HCT116 (cell line): Measurements from ENCODE around the gene FGF14. TPM values are rescaled to one million over a fixed set of nuclear protein-coding genes. Genes with fewer than 3 reads are reported as not detected.

Experiments
- ATAC-seq: fragments of 200-7000 bp; cut with Tn5 transposase; 2 replicates; pipeline ENCODE4 v1.9.1; 2020; ENCODE audit warnings: mild to moderate bottlenecking, moderate library complexity
- BruUV-seq: library from RNA; stranded (reverse); fragments of 400-500 nt; replicated peaks from 2 replicates; lab custom pipeline; 2021; lab: Mats Ljungman, UMichigan
- CTCF ChIA-PET: fragments of 300-600 bp; sonication (Branson Sonifier 250); formaldehyde crosslinking; loops from one replicate; lab custom pipeline; 2021; ENCODE audit warnings: antibody characterized with exemption; lab: Charles Lee
- POLR2A ChIA-PET: fragments of 300-600, 350-600 bp; sonication (Branson Sonifier 250); formaldehyde crosslinking; loops from one replicate; lab custom pipeline; 2021; ENCODE audit warnings: antibody characterized with exemption; lab: Charles Lee
- RAD21 ChIA-PET, 2 experiments: fragments of 300-600 bp; sonication (Branson Sonifier 250); formaldehyde crosslinking; loops; one replicate each; lab custom pipeline; 2023; ENCODE audit warnings: low total read pairs in 2 of 2; ENCODE audit not compliant: uncharacterized antibody in 2 of 2, unreplicated experiment in 2 of 2, low non-redundant PET in 1 of 2; lab: Charles Lee
- DNase-seq: peaks from one replicate; pipeline ENCODE4 v3.0.0-alpha.2; 2010; ENCODE audit warnings: low read depth, low spot score
- H2AFZ ChIP-seq: fragments of 200-600 bp; shearing (Covaris generic), sonication (generic); 2 replicates; pipeline ENCODE4 v1.6.1; 2017; ENCODE audit warnings: low read depth, mixed run types, mixed read lengths, antibody characterized with exemption, low read length; ENCODE audit not compliant: poor library complexity, severe bottlenecking
- H3K27ac ChIP-seq: 2 replicates; pipeline ENCODE4 v1.5.1; 2012; ENCODE audit warnings: low read depth, low read length
- H3K27me3 ChIP-seq: fragments of 200-600 bp; sonication (generic); 2 replicates; pipeline ENCODE4 v1.6.1; 2016; ENCODE audit warnings: mixed run types, low read length, mixed read lengths; ENCODE audit not compliant: insufficient read depth
- H3K36me3 ChIP-seq, 2 experiments: fragments of 200-500 bp in 1 of 2; fragments of 200-600 bp in 1 of 2; sonication (Bioruptor generic) in 1 of 2; sonication (generic) in 1 of 2; 2 replicates each; pipeline versions ENCODE4 v1.5.1 to v1.6.1; 2014 to 2016; ENCODE audit warnings: low read length in 2 of 2, inconsistent platforms in 1 of 2, mixed read lengths in 1 of 2, mixed run types in 1 of 2; ENCODE audit not compliant: insufficient read depth in 2 of 2, control insufficient read depth in 1 of 2
- H3K4me1 ChIP-seq, 2 experiments: fragments of 200-600 bp in 1 of 2; sonication (generic) in 1 of 2; 2 replicates each; pipeline versions ENCODE4 v1.5.1 to v1.6.1; 2012 to 2017; ENCODE audit warnings: low read length in 2 of 2, inconsistent platforms in 1 of 2, mild to moderate bottlenecking in 1 of 2, mixed read lengths in 1 of 2, mixed run types in 1 of 2, moderate library complexity in 1 of 2; ENCODE audit not compliant: insufficient read depth in 2 of 2, control insufficient read depth in 1 of 2
- H3K4me2 ChIP-seq: fragments of 200-600 bp; sonication (generic); 2 replicates; pipeline ENCODE4 v1.6.1; 2017; ENCODE audit warnings: mixed run types, low read length, mixed read lengths
- H3K4me3 ChIP-seq, 2 experiments: fragments of 200-600 bp in 1 of 2; sonication (generic) in 1 of 2; replicated peaks in 1 of 2; 2 replicates each; pipeline ENCODE4 v1.5.1; 2011 to 2016; ENCODE audit warnings: low read length in 2 of 2, control low read depth in 1 of 2, low read depth in 1 of 2, mild to moderate bottlenecking in 1 of 2, mixed read lengths in 1 of 2, mixed run types in 1 of 2
- H3K79me2 ChIP-seq: fragments of 200-600 bp; sonication (generic); 2 replicates; pipeline ENCODE4 v1.6.1; 2017; ENCODE audit warnings: mild to moderate bottlenecking, mixed run types, low read length, moderate library complexity, mixed read lengths; ENCODE audit not compliant: insufficient read depth
- H3K9ac ChIP-seq: fragments of 200-600 bp; sonication (generic); 2 replicates; pipeline ENCODE4 v1.6.1; 2016; ENCODE audit warnings: low read length, mixed read lengths
- H3K9me2 ChIP-seq: fragments of 200-600 bp; sonication (generic), shearing (Covaris generic); 2 replicates; pipeline ENCODE4 v1.6.1; 2017; ENCODE audit warnings: mixed run types, mild to moderate bottlenecking, moderate library complexity; ENCODE audit not compliant: insufficient read depth
- H3K9me3 ChIP-seq, 2 experiments: fragments of 200-500 bp in 1 of 2; fragments of 200-600 bp in 1 of 2; sonication (Bioruptor generic) in 1 of 2; sonication (generic) in 1 of 2; 2 replicates each; pipeline ENCODE4 v1.6.1; 2014 to 2017; ENCODE audit warnings: low read length in 2 of 2, mixed read lengths in 2 of 2, inconsistent platforms in 1 of 2, low read depth in 1 of 2, mild to moderate bottlenecking in 1 of 2, mixed run types in 1 of 2, moderate library complexity in 1 of 2; ENCODE audit not compliant: control insufficient read depth in 1 of 2, insufficient read depth in 1 of 2
- H4K20me1 ChIP-seq: fragments of 200-600 bp; sonication (generic), shearing (Covaris generic); 2 replicates; pipeline ENCODE4 v1.6.1; 2017; ENCODE audit warnings: mixed run types, mild to moderate bottlenecking, moderate library complexity; ENCODE audit not compliant: insufficient read depth
- CBX3 ChIP-seq: IDR thresholded peaks from 2 replicates; pipeline ENCODE4 v1.6.1; 2012; ENCODE audit warnings: low read depth
- CEBPB ChIP-seq: IDR thresholded peaks from 2 replicates; pipeline ENCODE4 v1.6.1; 2012; ENCODE audit warnings: low read depth
- EGR1 ChIP-seq: IDR thresholded peaks from 2 replicates; pipeline ENCODE4 v1.6.1; 2012; ENCODE audit warnings: low read depth
- ELF1 ChIP-seq: IDR thresholded peaks from 2 replicates; pipeline ENCODE4 v1.6.1; 2012; ENCODE audit warnings: low read depth, borderline replicate concordance
- EZH2 ChIP-seq: fragments of 200-600 bp; sonication (generic); IDR thresholded peaks from 2 replicates; pipeline ENCODE4 v1.6.1; 2017; ENCODE audit warnings: antibody characterized with exemption, mixed run types
- EZH2phosphoT487 ChIP-seq: fragments of 200-600 bp; IDR thresholded peaks from 2 replicates; pipeline ENCODE4 v1.6.1; 2018; ENCODE audit warnings: antibody characterized with exemption, borderline replicate concordance
- FOSL1 ChIP-seq: IDR thresholded peaks from 2 replicates; pipeline ENCODE4 v1.6.1; 2012; ENCODE audit warnings: low read depth
- JUND ChIP-seq: IDR thresholded peaks from 2 replicates; pipeline ENCODE4 v1.6.1; 2012
- POLR2AphosphoS5 ChIP-seq: IDR thresholded peaks from 2 replicates; pipeline ENCODE4 v1.6.1; 2011; ENCODE audit warnings: mild to moderate bottlenecking, low read depth, low read length, moderate library complexity
- RAD21 ChIP-seq: IDR thresholded peaks from 2 replicates; pipeline ENCODE4 v1.6.1; 2012; ENCODE audit warnings: low read depth, mild to moderate bottlenecking
- SIN3A ChIP-seq: IDR thresholded peaks from 2 replicates; pipeline ENCODE4 v1.6.1; 2012; ENCODE audit warnings: low read depth
- SP1 ChIP-seq: IDR thresholded peaks from 2 replicates; pipeline ENCODE4 v1.6.1; 2012; ENCODE audit warnings: low read depth
- SRF ChIP-seq: IDR thresholded peaks from 2 replicates; pipeline ENCODE4 v1.6.1; 2012; ENCODE audit warnings: low read depth
- TCF7L2 ChIP-seq: IDR thresholded peaks from 2 replicates; pipeline ENCODE4 v1.7.0; 2011; ENCODE audit warnings: borderline replicate concordance, inconsistent platforms; ENCODE audit not compliant: insufficient read depth, insufficient read length; ENCODE audit errors: extremely low read depth
- YY1 ChIP-seq: IDR thresholded peaks from 2 replicates; pipeline ENCODE4 v1.6.1; 2011; ENCODE audit warnings: low read length, low read depth, moderate library complexity, mild to moderate bottlenecking; ENCODE audit not compliant: insufficient replicate concordance; ENCODE audit errors: extremely low read depth
- ZFX ChIP-seq: fragments of 450-650 bp; IDR thresholded peaks from 2 replicates; pipeline ENCODE4 v1.6.1; 2017
- ZNF274 ChIP-seq: fragments of 200-500 bp; sonication (Bioruptor generic); IDR thresholded peaks from 2 replicates; pipeline ENCODE4 v1.6.1; 2014; ENCODE audit warnings: mild to moderate bottlenecking, low read depth, low read length, inconsistent platforms
- intact Hi-C: fragments of 100-400 bp; cut with micrococcal nuclease; formaldehyde crosslinking; loops from 2 replicates; pipeline ENCODE4 v1.10.0; 2022
- total RNA-seq: library from RNA; stranded (reverse); gene quantifications from one replicate; pipeline ENCODE4 v1.2.1, GENCODE V29; 2021; ENCODE audit not compliant: unreplicated experiment
- TF ChIP-seq, protein P1 (sequence below): IDR thresholded peaks from 2 replicates; pipeline ENCODE4 v1.6.1; 2012
- TF ChIP-seq, protein P2 (sequence below): IDR thresholded peaks from 2 replicates; pipeline ENCODE4 v1.6.1; 2011; ENCODE audit warnings: mild to moderate bottlenecking, low read length, moderate library complexity; ENCODE audit not compliant: insufficient replicate concordance; ENCODE audit errors: extremely low read depth
- TF ChIP-seq, protein P3 (sequence below): IDR thresholded peaks from 2 replicates; pipeline ENCODE4 v1.6.1; 2012; ENCODE audit warnings: low read depth

FGF14 gene
- total RNA-seq, 1 experiment from 2014 or later = not detected

DNA sequence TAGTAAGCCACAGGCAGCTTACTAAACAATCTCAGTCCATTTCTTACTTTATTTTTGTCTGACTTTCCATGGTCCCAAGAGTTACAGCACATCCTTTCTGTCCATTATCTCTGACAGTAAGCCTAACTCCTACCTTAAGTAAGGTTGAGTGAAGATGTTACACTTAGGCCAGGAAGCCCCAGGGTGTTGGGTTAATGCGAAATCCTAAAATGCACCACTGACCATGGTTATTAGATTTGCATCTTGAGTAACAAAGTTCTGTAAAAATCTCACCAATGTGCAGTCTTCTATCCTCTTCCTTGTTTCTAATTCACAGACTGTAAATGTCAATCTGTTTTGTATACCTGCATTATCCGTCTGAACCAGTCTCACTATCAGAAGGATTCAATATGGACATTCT is 462.5 kb downstream of the FGF14 start (continued):
- TF ChIP-seq POLR2AphosphoS5 (no peak), SP1 (no peak), TCF7L2 (no peak), EZH2 (no peak), ZNF274 (no peak), CBX3 (no peak), CEBPB (no peak)
- TF ChIP-seq, protein P1, sequence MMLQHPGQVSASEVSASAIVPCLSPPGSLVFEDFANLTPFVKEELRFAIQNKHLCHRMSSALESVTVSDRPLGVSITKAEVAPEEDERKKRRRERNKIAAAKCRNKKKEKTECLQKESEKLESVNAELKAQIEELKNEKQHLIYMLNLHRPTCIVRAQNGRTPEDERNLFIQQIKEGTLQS = no peak

DNA sequence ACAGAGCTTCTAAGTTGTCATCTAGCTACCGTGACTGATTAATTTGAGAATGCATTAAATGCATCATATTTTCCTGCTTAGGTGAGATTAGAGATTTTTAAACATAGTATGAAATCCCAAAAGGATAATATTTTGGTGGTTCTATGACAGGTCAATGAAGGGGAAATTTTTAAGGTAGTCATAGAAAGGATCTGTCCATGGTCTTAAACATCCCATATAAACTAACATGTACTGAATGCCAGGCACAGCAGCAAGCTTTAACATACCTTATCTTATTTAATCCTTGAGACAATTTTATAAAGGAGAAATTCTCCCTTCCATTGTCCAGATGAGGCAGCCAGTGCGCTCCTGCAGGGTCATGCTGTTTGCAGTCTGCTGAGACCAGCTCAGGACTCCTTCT is 466.0 kb downstream of the FGF14 start:
- Histone ChIP-seq H3K27ac (no peak overlapping the region), H4K20me1 (no peaks in the 10 kb centered on the region), H3K9me3 (peaks cover 0 to 7% of the 10 kb centered on the region in 2 experiments; a peak in 1 of 4 replicates), H3K9me2 (no peaks in the 10 kb centered on the region), H3K4me1 (no peaks in the 10 kb centered on the region), H3K4me2 (no peak overlapping the region), H3K4me3 (no peak overlapping the region)
- intact Hi-C loops = no loop called here
- POLR2A ChIA-PET = no interaction called here
- RAD21 ChIA-PET = no interaction called here
- TF ChIP-seq CEBPB = no peak
- TF ChIP-seq YY1 = no peak
- no peak for TF ChIP-seq EZH2
- TF ChIP-seq JUND = no peak
- TF ChIP-seq CBX3 = no peak
- TF ChIP-seq SIN3A = no peak
- TF ChIP-seq ZFX = no peak
- TF ChIP-seq EZH2phosphoT487 = no peak
- no peak for TF ChIP-seq SRF
- TF ChIP-seq, protein P2, sequence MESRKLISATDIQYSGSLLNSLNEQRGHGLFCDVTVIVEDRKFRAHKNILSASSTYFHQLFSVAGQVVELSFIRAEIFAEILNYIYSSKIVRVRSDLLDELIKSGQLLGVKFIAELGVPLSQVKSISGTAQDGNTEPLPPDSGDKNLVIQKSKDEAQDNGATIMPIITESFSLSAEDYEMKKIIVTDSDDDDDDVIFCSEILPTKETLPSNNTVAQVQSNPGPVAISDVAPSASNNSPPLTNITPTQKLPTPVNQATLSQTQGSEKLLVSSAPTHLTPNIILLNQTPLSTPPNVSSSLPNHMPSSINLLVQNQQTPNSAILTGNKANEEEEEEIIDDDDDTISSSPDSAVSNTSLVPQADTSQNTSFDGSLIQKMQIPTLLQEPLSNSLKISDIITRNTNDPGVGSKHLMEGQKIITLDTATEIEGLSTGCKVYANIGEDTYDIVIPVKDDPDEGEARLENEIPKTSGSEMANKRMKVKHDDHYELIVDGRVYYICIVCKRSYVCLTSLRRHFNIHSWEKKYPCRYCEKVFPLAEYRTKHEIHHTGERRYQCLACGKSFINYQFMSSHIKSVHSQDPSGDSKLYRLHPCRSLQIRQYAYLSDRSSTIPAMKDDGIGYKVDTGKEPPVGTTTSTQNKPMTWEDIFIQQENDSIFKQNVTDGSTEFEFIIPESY = no peak
- TF ChIP-seq SP1 = no peak
- TF ChIP-seq, protein P3, sequence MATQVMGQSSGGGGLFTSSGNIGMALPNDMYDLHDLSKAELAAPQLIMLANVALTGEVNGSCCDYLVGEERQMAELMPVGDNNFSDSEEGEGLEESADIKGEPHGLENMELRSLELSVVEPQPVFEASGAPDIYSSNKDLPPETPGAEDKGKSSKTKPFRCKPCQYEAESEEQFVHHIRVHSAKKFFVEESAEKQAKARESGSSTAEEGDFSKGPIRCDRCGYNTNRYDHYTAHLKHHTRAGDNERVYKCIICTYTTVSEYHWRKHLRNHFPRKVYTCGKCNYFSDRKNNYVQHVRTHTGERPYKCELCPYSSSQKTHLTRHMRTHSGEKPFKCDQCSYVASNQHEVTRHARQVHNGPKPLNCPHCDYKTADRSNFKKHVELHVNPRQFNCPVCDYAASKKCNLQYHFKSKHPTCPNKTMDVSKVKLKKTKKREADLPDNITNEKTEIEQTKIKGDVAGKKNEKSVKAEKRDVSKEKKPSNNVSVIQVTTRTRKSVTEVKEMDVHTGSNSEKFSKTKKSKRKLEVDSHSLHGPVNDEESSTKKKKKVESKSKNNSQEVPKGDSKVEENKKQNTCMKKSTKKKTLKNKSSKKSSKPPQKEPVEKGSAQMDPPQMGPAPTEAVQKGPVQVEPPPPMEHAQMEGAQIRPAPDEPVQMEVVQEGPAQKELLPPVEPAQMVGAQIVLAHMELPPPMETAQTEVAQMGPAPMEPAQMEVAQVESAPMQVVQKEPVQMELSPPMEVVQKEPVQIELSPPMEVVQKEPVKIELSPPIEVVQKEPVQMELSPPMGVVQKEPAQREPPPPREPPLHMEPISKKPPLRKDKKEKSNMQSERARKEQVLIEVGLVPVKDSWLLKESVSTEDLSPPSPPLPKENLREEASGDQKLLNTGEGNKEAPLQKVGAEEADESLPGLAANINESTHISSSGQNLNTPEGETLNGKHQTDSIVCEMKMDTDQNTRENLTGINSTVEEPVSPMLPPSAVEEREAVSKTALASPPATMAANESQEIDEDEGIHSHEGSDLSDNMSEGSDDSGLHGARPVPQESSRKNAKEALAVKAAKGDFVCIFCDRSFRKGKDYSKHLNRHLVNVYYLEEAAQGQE = no peak
- no peak for TF ChIP-seq FOSL1
- no peak for TF ChIP-seq ELF1
- TF ChIP-seq POLR2AphosphoS5 = no peak
- TF ChIP-seq EGR1 = no peak
- TF ChIP-seq RAD21 = no peak
- no peak for TF ChIP-seq ZNF274
- TF ChIP-seq, all 23 proteins: peak for 0
- no peaks in the 10 kb centered on the region for H3K79me2 ChIP-seq
- H3K9ac ChIP-seq = no peak overlapping the region
- H3K27me3 ChIP-seq = no peaks in the 10 kb centered on the region
- CTCF ChIA-PET = no interaction called here
- no peaks in the 10 kb centered on the region for H3K36me3 ChIP-seq
- ATAC-seq (no peak), DNase-seq (no peak)
- H2AFZ ChIP-seq = no peak overlapping the region
- no TSS peak for BruUV-seq
